GM10248 (cell line): Measurements from ENCODE around the gene G6PC1.
"Not testable (repeated sequence)": the region's sequence is repeated elsewhere in the genome, so short reads cannot be mapped to it uniquely, and the experiment has no call there.

Experiments used
- CTCF ChIA-PET: fragments of 300-600 bp; sonication (Branson Sonifier 250); formaldehyde crosslinking; extraction: SDS; loops from one replicate; lab custom pipeline; 2021; ENCODE audit warnings: antibody characterized with exemption; lab: Yijun Ruan, JAX
- POLR2A ChIA-PET: fragments of 350-650 bp; sonication (Branson Sonifier 250); formaldehyde crosslinking; extraction: SDS; loops from one replicate; lab custom pipeline; 2020; ENCODE audit warnings: antibody characterized with exemption; lab: Yijun Ruan, JAX
- DNase-seq: peaks from one replicate; pipeline ENCODE4 v3.0.0; 2012; ENCODE audit errors: extremely low spot score
- CTCF ChIP-seq: IDR thresholded peaks from 2 replicates; pipeline ENCODE4 v1.5.1; 2012; ENCODE audit warnings: mild to moderate bottlenecking, low read depth; ENCODE audit errors: extremely low read depth, missing control alignments, control extremely low read depth

G6PC1 gene

GRCh38 chr17:42853968-42854790 lies 46.4 kb upstream of the G6PC1 start:
- CTCF ChIA-PET = no interaction called here
- no peak for TF ChIP-seq CTCF
- POLR2A ChIA-PET = no interaction called here
- no peak for DNase-seq

DNA sequence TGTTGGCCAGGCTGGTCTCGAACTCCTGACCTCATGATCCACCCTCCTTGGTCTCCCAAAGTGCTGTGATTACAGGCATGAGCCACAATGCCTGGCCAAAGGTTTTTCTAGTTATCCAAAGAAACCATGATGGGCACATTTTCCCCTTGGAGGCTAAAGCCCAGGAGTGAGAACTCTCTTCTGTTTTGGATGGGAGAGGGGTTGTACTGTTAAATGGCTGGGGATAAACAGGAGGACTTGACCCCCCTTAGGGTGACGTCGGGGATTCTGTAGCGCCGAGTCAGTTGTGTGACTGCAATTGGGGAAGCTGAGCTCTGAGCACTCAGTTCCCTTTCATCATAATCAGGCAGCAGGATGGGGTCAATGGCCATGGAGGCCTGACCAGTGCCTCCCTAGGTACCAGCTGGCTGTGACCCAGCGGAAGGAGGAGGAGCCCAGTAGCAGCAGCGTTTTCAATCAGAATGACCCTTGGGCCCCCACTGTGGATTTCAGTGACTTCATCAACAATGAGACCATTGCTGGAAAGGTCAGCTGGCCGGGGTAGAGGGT lies 45.5 kb upstream of the G6PC1 start:
- POLR2A ChIA-PET = interaction anchor here (0.7 kb wide), 1 partner anchor 484 kb away, joined by 3 read pairs; no protein-coding TSS in a partner anchor
- no peak for TF ChIP-seq CTCF
- no peak for DNase-seq
- CTCF ChIA-PET = no interaction called here

- DNase-seq, POLR2A ChIA-PET: not testable (repeated sequence)
- CTCF ChIA-PET = interaction anchor here (1.4 kb wide), 1 partner anchor 13 kb away, joined by 4 read pairs; no protein-coding TSS in a partner anchor
Observed at GRCh38 chr17:42856093-42856492, 44.5 kb upstream of the G6PC1 start.

DNA sequence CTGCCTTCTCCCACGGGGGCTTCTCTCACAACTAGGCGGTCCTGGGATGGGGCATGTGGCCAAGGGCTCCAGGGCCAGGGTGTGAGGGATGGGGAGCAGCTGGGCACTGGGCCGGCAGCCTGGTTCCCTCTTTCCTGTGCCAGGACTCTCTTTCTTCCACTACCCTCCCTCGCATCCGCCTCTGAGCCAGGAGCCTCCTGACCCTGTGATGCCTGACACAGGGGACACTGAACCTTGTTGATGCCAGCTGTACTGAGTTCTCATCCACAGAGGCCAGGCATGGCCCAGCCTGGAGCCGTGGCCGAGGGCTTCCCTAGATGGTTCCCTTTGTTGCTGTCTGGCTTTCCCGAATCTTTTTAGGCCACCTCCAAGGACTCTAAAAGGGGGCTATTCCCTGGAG lies 44.1 kb upstream of the G6PC1 start:
- POLR2A ChIA-PET, DNase-seq: not testable (repeated sequence)
- CTCF ChIA-PET = interaction anchor here (1.4 kb wide), 1 partner anchor 14 kb away, joined by 4 read pairs; no protein-coding TSS in a partner anchor

GRCh38 chr17:42857389-42857788 lies 43.2 kb upstream of the G6PC1 start:
- no peak for DNase-seq
- no peak for TF ChIP-seq CTCF
- ChIA-PET POLR2A (no interaction called here), CTCF (no interaction called here)

GRCh38 chr17:42865638-42866094 lies 34.9 kb upstream of the G6PC1 start:
- no peak for DNase-seq
- no peak for TF ChIP-seq CTCF
- CTCF ChIA-PET = no interaction called here
- POLR2A ChIA-PET = no interaction called here

DNA sequence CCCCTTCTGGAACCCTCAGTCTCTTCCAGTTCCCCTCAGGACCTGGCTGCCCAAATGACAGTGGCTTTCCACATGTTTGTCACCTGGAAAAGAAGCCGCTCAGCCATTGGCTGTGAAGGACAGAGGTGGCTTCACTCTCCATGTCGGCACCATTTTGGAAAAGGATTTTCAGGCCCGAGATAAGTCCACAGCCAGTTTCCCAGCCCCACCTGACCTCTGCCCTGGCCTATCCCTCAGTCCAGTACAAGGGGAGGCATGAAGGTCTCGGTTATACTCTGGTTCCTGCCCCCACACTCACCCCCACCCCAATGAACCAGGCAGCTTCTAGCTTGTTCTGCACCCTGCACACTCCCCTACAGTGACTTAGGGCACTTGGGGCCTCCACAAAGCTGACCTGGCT lies 34.4 kb upstream of the G6PC1 start:
- CTCF ChIA-PET = no interaction called here
- DNase-seq = no peak
- no peak for TF ChIP-seq CTCF
- POLR2A ChIA-PET = no interaction called here
